PC-9 (cell line): ENCODE measurements around the gene MICAL2.

Source experiments
- EZH2 ChIP-seq: fragments of 200-600 bp; sonication (generic); IDR thresholded peaks from 2 replicates; pipeline ENCODE4 v1.8.0; 2017; ENCODE audit warnings: antibody characterized with exemption, low read depth
- TF ChIP-seq, protein P1 (sequence below): fragments of 200-600 bp; sonication (generic); conservative IDR thresholded peaks from 2 replicates; pipeline ENCODE4 v1.6.1; 2017; ENCODE audit warnings: mixed run types, antibody characterized with exemption, mild to moderate bottlenecking, moderate library complexity

DNA sequence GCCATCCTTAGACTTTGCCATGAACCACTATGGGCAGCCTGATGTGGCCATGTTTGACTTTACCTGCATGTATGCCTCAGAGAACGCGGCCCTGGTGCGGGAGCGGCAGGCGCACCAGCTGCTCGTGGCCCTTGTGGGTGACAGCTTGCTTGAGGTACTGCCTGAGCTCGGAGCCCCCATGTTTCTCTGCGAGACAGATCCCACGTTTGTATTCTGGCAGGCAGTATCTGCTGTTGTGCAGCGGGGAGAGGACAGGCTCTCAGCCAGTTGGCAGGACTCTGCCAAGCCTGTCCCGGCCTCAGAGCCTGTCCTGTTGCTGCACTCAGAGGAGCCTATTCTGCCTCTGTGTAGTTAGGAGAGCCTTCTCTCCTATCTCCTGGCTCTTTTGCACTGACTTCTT is 109.9 kb downstream of the MICAL2 start:
- TF ChIP-seq, protein P1, sequence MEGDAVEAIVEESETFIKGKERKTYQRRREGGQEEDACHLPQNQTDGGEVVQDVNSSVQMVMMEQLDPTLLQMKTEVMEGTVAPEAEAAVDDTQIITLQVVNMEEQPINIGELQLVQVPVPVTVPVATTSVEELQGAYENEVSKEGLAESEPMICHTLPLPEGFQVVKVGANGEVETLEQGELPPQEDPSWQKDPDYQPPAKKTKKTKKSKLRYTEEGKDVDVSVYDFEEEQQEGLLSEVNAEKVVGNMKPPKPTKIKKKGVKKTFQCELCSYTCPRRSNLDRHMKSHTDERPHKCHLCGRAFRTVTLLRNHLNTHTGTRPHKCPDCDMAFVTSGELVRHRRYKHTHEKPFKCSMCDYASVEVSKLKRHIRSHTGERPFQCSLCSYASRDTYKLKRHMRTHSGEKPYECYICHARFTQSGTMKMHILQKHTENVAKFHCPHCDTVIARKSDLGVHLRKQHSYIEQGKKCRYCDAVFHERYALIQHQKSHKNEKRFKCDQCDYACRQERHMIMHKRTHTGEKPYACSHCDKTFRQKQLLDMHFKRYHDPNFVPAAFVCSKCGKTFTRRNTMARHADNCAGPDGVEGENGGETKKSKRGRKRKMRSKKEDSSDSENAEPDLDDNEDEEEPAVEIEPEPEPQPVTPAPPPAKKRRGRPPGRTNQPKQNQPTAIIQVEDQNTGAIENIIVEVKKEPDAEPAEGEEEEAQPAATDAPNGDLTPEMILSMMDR: no peak
- no peak for TF ChIP-seq EZH2
